HG03439 (cell line): ENCODE results near the gene SPC24.
"Not testable (repeated sequence)": the region's sequence is repeated elsewhere in the genome, so short reads cannot be mapped to it uniquely, and the experiment has no call there.

ENCODE experiments used
- ATAC-seq: cut with Tn5 transposase; IDR thresholded peaks from one replicate; pipeline ENCODE4 v1.9.1; 2021; ENCODE audit warnings: mild to moderate bottlenecking, moderate library complexity; ENCODE audit not compliant: unreplicated experiment

Gene SPC24

GRCh38 chr19:11192957-11193939, 37.7 kb upstream of the SPC24 start:
- no peak for ATAC-seq

GRCh38 chr19:11191934-11192333, 36.4 kb upstream of the SPC24 start:
- ATAC-seq = no peak

- ATAC-seq = no peak
Measured at GRCh38 chr19:11191273-11191755, 35.7 kb upstream of the SPC24 start.

- no peak for ATAC-seq
Measured at GRCh38 chr19:11190501-11190900, 34.9 kb upstream of the SPC24 start.

GRCh38 chr19:11187441-11187840, 31.9 kb upstream of the SPC24 start:
- ATAC-seq = no peak

GRCh38 chr19:11182994-11183393, 27.4 kb upstream of the SPC24 start:
- no peak for ATAC-seq

- no peak for ATAC-seq
Measured at GRCh38 chr19:11181488-11181887, 25.9 kb upstream of the SPC24 start.

GRCh38 chr19:11180975-11181374, 25.4 kb upstream of the SPC24 start:
- ATAC-seq = not testable (repeated sequence)

GRCh38 chr19:11180346-11180745, 24.8 kb upstream of the SPC24 start:
- ATAC-seq = peak; percentile 11

GRCh38 chr19:11179716-11180297, 24.2 kb upstream of the SPC24 start:
- peak; percentile 62 for ATAC-seq

- not testable (repeated sequence) for ATAC-seq
Measured at GRCh38 chr19:11179145-11179465, 23.5 kb upstream of the SPC24 start.

- no peak for ATAC-seq
Measured at GRCh38 chr19:11177592-11177991, 22.0 kb upstream of the SPC24 start.

- no peak for ATAC-seq
Measured at GRCh38 chr19:11176466-11177193, 21.0 kb upstream of the SPC24 start.

GRCh38 chr19:11175920-11176319, 20.3 kb upstream of the SPC24 start:
- no peak for ATAC-seq

- ATAC-seq = no peak
Measured at GRCh38 chr19:11174336-11174735, 18.8 kb upstream of the SPC24 start.

GRCh38 chr19:11173516-11174155, 18.1 kb upstream of the SPC24 start:
- no peak for ATAC-seq

GRCh38 chr19:11172576-11172975, 17.0 kb upstream of the SPC24 start:
- ATAC-seq = no peak

- no peak for ATAC-seq
Measured at GRCh38 chr19:11171144-11171543, 15.6 kb upstream of the SPC24 start.

GRCh38 chr19:11169896-11170678, 14.5 kb upstream of the SPC24 start:
- no peak for ATAC-seq

- no peak for ATAC-seq
Measured at GRCh38 chr19:11168568-11168967, 13.0 kb upstream of the SPC24 start.
